HG03354 (cell line): ENCODE results near the gene LRRC37A.
"Not testable (repeated sequence)": the region's sequence is repeated elsewhere in the genome, so short reads cannot be mapped to it uniquely, and the experiment has no call there.

Experiments used
- ATAC-seq: cut with Tn5 transposase; IDR thresholded peaks from one replicate; pipeline ENCODE4 v1.9.1; 2021; ENCODE audit warnings: mild to moderate bottlenecking; ENCODE audit not compliant: unreplicated experiment, poor library complexity, severe bottlenecking

The LRRC37A gene

GRCh38 chr17:46294831-46295230, at the start of gene LRRC37A:
TSS of gene LRRC37A (plus strand) at chr17:46295131. CDS start at chr17:46295134, 3 bp downstream.
- not testable (repeated sequence) for ATAC-seq

- not testable (repeated sequence) for ATAC-seq
Measured at GRCh38 chr17:46249153-46249552, 45.8 kb upstream of the LRRC37A start.

GRCh38 chr17:46252804-46253203, 42.1 kb upstream of the LRRC37A start:
- not testable (repeated sequence) for ATAC-seq

- ATAC-seq, result not testable (repeated sequence)
Measured at GRCh38 chr17:46253722-46254121, 41.2 kb upstream of the LRRC37A start.

GRCh38 chr17:46254215-46254614, 40.7 kb upstream of the LRRC37A start:
- ATAC-seq, result not testable (repeated sequence)

GRCh38 chr17:46256369-46256768, 38.6 kb upstream of the LRRC37A start:
- not testable (repeated sequence) for ATAC-seq

- not testable (repeated sequence) for ATAC-seq
Measured at GRCh38 chr17:46259845-46260661, 34.9 kb upstream of the LRRC37A start.

GRCh38 chr17:46262271-46262670, 32.7 kb upstream of the LRRC37A start:
- no peak for ATAC-seq

GRCh38 chr17:46264456-46265198, 30.3 kb upstream of the LRRC37A start:
- ATAC-seq, result no peak

GRCh38 chr17:46266063-46266655, 28.8 kb upstream of the LRRC37A start:
- ATAC-seq, result peak; percentile 11

GRCh38 chr17:46266656-46267544, 28.0 kb upstream of the LRRC37A start:
- ATAC-seq, result peak; percentile 78

- no peak for ATAC-seq
Measured at GRCh38 chr17:46270032-46270431, 24.9 kb upstream of the LRRC37A start.

- no peak for ATAC-seq
Measured at GRCh38 chr17:46273541-46274236, 21.2 kb upstream of the LRRC37A start.

- no peak for ATAC-seq
Measured at GRCh38 chr17:46274238-46274637, 20.7 kb upstream of the LRRC37A start.

- not testable (repeated sequence) for ATAC-seq
Measured at GRCh38 chr17:46276728-46277479, 18.0 kb upstream of the LRRC37A start.

GRCh38 chr17:46281336-46281735, 13.6 kb upstream of the LRRC37A start:
- not testable (repeated sequence) for ATAC-seq

GRCh38 chr17:46282635-46283034, 12.3 kb upstream of the LRRC37A start:
- ATAC-seq, result not testable (repeated sequence)

GRCh38 chr17:46284467-46284866, 10.5 kb upstream of the LRRC37A start:
- ATAC-seq, result not testable (repeated sequence)
